Thoracic aorta endothelial cell (primary cell): Measurements from ENCODE around the gene CDKN2AIP. TPM values are rescaled to one million over a fixed set of nuclear protein-coding genes. Genes with fewer than 3 reads are reported as not detected.

Experiments
- total RNA-seq: library from RNA; depleted of rRNA; stranded (reverse); fragments of >200 nt; gene quantifications from 2 replicates; pipeline ENCODE4 v1.2.3, GENCODE V29; 2012

Gene CDKN2AIP
- total RNA-seq = 15.6 and 18.6 TPM in 2 replicates

DNA sequence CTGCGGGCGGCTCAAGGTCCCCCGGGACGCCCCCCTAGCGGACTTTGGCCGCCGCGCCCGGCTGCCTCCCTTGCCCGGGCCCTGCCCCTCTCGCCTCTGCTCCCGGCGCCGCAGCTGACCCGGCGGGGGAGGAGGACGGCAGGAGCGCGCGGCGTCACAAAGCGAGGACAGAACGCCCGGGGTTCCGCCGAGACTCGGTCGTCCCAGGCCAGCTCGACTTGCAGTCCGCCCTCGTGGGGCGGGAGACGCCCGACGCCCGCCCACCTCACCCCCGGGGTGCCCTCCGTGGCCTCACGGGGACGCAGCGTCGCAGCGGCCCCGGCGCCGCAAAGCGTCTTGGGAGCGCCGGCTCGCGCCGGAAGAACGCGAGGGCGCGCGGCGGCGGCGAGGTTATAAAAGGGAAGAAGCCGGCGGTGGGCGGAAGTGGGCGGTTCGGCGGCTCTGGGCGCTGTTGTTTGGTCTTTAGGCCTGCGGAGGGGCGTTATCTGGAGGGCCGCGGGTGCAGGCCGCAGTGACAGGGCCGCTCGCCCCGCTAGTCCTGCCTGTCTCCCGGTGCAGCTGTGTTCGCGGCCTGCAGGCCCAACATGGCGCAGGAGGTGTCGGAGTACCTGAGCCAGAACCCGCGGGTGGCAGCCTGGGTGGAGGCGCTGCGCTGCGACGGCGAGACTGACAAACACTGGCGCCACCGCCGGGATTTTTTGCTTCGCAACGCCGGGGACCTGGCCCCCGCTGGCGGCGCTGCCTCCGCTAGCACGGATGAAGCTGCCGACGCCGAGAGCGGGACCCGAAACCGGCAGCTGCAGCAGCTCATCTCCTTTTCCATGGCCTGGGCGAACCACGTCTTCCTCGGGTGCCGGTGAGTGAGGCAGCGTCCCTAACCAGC, at the start of gene CDKN2AIP:
Gene CDKN2AIP (plus strand): TSS at position 423 of the 883 bp plus-strand sequence. CDS start 162 bp downstream, at position 585.

Other genes with a start within 250 kb of the CDKN2AIP start
- gene CLDN22, start 124.4 kb upstream of the CDKN2AIP start, total RNA-seq = not detected in 2 replicates
- not detected in 2 replicates for gene CLDN24, start 122.2 kb upstream of the CDKN2AIP start, total RNA-seq
- gene ING2, start 60.4 kb downstream of the CDKN2AIP start, total RNA-seq = 7.7 and 9.3 TPM in 2 replicates
- gene RWDD4, start 214.5 kb downstream of the CDKN2AIP start, total RNA-seq = 26.9 and 28.7 TPM in 2 replicates
- 72.3 and 78.1 TPM in 2 replicates for gene TRAPPC11, start 214.7 kb downstream of the CDKN2AIP start, total RNA-seq